LNCAP (cell line): Measurements from ENCODE around the gene PCID2.

Experiments used
- CTCF ChIP-seq: fragments of 450-650 bp; IDR thresholded peaks from 2 replicates; pipeline ENCODE4 v1.5.1; 2017; ENCODE audit warnings: mild to moderate bottlenecking

Gene PCID2

GRCh38 chr13:113182046-113182445 is 26.4 kb downstream of the PCID2 start:
- TF ChIP-seq CTCF: no peak

- no peak for TF ChIP-seq CTCF
These were observed 28.9 kb downstream of the PCID2 start for GRCh38 chr13:113179374-113180230.

DNA sequence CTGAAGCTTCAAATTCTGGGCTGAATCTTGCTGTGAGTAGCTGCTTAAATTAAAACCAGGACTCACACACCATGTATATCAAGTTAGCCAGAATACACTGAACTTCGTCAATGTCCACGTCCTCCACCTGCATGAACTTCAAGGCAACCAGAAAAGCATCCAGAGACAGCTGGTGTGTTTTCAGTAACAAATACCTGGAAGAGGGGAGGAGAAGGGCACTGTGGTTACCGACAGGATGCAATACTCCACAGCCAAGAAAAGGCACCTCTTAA is 29.6 kb downstream of the PCID2 start:
- TF ChIP-seq CTCF: no peak

DNA sequence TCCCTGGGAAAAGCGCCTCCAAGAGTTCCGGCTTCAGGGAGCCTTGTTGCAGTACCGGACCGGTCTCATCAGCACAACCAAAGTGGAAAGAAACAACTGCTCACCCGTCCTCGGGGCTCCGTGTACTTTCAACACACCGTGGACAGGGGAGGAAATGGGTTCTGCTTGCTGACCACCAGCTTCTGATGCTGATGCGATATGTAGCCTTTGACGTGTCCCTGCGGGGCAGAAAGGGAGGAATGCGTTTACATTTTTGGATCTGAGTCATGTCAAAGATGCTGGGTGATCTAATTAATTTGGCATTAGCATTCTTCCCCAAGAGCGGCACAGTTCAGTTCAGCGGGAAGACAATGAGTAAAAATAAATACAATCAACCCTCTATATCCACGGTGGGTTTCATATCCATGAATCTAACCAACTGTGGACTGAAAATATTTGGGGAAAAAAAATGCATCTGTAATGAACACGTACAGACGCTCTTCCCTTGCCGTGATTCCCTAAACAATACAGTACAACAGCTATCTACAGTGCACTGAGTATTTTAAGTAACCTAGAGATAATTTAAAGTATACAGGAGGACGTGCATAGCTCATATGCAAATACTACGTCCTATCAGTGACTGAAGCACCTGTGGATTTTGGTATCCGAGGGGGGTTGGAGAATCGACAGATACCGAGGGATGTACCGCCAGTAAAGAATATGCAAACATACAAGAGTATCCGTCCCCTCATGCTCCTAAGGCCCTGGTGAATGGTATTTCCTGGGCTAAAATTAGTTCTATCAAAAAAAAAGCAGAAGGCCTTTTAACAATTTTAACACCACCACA is 30.2 kb downstream of the PCID2 start:
- TF ChIP-seq CTCF: no peak

- no peak for TF ChIP-seq CTCF
These were observed 31.6 kb downstream of the PCID2 start for GRCh38 chr13:113176822-113177221.

DNA sequence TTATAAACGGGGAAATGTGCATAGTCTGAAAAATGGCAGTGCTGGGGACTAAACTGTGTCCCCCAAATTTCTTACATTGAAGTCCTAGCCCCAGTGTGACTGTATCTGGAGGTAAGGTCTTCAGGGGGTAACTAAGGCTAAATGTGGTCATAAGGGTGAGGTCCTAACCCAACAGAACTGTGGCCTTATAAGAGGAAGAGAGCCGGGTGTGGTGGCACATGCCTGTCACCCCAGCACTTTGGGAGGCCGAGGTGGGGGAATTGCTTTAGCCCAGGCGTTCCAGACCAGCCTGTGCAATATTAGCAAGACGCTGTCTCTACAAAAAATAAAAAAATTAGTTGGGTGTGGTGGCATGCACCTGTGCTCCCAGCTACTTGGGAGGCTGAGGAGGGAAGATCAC is 32.2 kb downstream of the PCID2 start:
- no peak for TF ChIP-seq CTCF

- TF ChIP-seq CTCF: no peak
These were observed 36.0 kb downstream of the PCID2 start for GRCh38 chr13:113172419-113172926.
